Loucy (cell line): Measurements from ENCODE around the gene GALNT11.

Experiments used
- H2AFZ ChIP-seq: fragments of 200-600 bp; sonication (generic); 2 replicates; pipeline ENCODE4 v1.6.0; 2016; ENCODE audit warnings: antibody characterized with exemption, mild to moderate bottlenecking, low read length, moderate library complexity
- H3F3A ChIP-seq: fragments of 200-600 bp; 2 replicates; pipeline ENCODE4 v1.6.0; 2016; ENCODE audit warnings: antibody characterized with exemption, low read depth, mild to moderate bottlenecking
- H3K27me3 ChIP-seq: fragments of 200-600 bp; sonication (generic); 2 replicates; pipeline ENCODE4 v1.6.1; 2014; ENCODE audit warnings: low read length, mild to moderate bottlenecking; ENCODE audit not compliant: insufficient read depth, poor library complexity, severe bottlenecking
- H3K36me3 ChIP-seq: fragments of 200-600 bp; sonication (generic); 2 replicates; pipeline ENCODE4 v1.6.1; 2016; ENCODE audit warnings: low read length; ENCODE audit not compliant: insufficient read depth
- H3K4me1 ChIP-seq: fragments of 200-600 bp; sonication (generic); 2 replicates; pipeline ENCODE4 v1.5.1; 2014; ENCODE audit warnings: low read length, mild to moderate bottlenecking; ENCODE audit not compliant: insufficient read depth, poor library complexity, severe bottlenecking
- H3K4me2 ChIP-seq: fragments of 200-600 bp; sonication (generic); 2 replicates; pipeline ENCODE4 v1.6.0; 2014; ENCODE audit warnings: antibody characterized with exemption, low read length, low read depth, mild to moderate bottlenecking; ENCODE audit not compliant: poor library complexity, severe bottlenecking
- H3K4me3 ChIP-seq: fragments of 200-600 bp; sonication (generic); 2 replicates; pipeline ENCODE4 v1.5.1; 2014; ENCODE audit warnings: low read length, mild to moderate bottlenecking, mixed read lengths; ENCODE audit not compliant: poor library complexity, severe bottlenecking
- H3K79me2 ChIP-seq: fragments of 200-600 bp; sonication (generic); 2 replicates; pipeline ENCODE4 v1.6.1; 2014; ENCODE audit warnings: low read length; ENCODE audit not compliant: insufficient read depth
- H3K9ac ChIP-seq: fragments of 200-600 bp; sonication (generic); 2 replicates; pipeline ENCODE4 v1.6.0; 2014; ENCODE audit warnings: mild to moderate bottlenecking, low read depth, low read length, moderate library complexity; ENCODE audit not compliant: poor library complexity, severe bottlenecking
- H3K9me2 ChIP-seq: fragments of 200-600 bp; sonication (generic); replicated peaks from 2 replicates; pipeline ENCODE4 v1.6.1; 2016; ENCODE audit warnings: low read depth, low read length, mixed read lengths
- H3K9me3 ChIP-seq: fragments of 200-600 bp; sonication (generic); 2 replicates; pipeline ENCODE4 v1.6.1; 2014; ENCODE audit warnings: mild to moderate bottlenecking, antibody characterized with exemption, low read length, low read depth; ENCODE audit not compliant: insufficient read depth
- H4K20me1 ChIP-seq: fragments of 200-600 bp; sonication (generic); 2 replicates; pipeline ENCODE4 v1.6.0; 2014; ENCODE audit warnings: antibody characterized with exemption, low read length, mild to moderate bottlenecking; ENCODE audit not compliant: insufficient read depth, poor library complexity, severe bottlenecking
- CTCF ChIP-seq: fragments of 200-600 bp; sonication (generic); conservative IDR thresholded peaks from 2 replicates; pipeline ENCODE4 v1.5.1; 2014; ENCODE audit warnings: mild to moderate bottlenecking, antibody characterized with exemption, low read length
- EZH2phosphoT487 ChIP-seq: fragments of 200-600 bp; IDR thresholded peaks from 2 replicates; pipeline ENCODE4 v1.6.1; 2018; ENCODE audit warnings: antibody characterized with exemption, mild to moderate bottlenecking, moderate library complexity, borderline replicate concordance

Gene GALNT11

GRCh38 chr7:152106990-152107389, 81.5 kb downstream of the GALNT11 start:
- no peak overlapping the region for H2AFZ ChIP-seq
- no peaks in the 10 kb centered on the region for H3K4me1 ChIP-seq
- H3K9ac ChIP-seq, result no peak overlapping the region
- H3K36me3 ChIP-seq, result no peaks in the 10 kb centered on the region
- no peaks in the 10 kb centered on the region for H3K9me3 ChIP-seq
- H3K4me3 ChIP-seq, result no peak overlapping the region
- no peak overlapping the region for H3K4me2 ChIP-seq
- no peaks in the 10 kb centered on the region for H4K20me1 ChIP-seq
- H3F3A ChIP-seq, result no peaks in the 10 kb centered on the region
- no peaks in the 10 kb centered on the region for H3K79me2 ChIP-seq
- H3K9me2 ChIP-seq, result no peaks in the 10 kb centered on the region
- no peaks in the 10 kb centered on the region for H3K27me3 ChIP-seq
- TF ChIP-seq EZH2phosphoT487, result no peak
- TF ChIP-seq CTCF, result no peak

GRCh38 chr7:152107945-152108344, 82.5 kb downstream of the GALNT11 start:
- Histone ChIP-seq H3K4me3 (no peak overlapping the region), H3K4me2 (no peak overlapping the region), H3F3A (no peaks in the 10 kb centered on the region), H2AFZ (no peak overlapping the region), H3K79me2 (no peaks in the 10 kb centered on the region), H3K9me3 (no peaks in the 10 kb centered on the region), H3K27me3 (no peaks in the 10 kb centered on the region), H3K36me3 (no peaks in the 10 kb centered on the region), H3K9me2 (no peaks in the 10 kb centered on the region), H3K9ac (no peak overlapping the region), H4K20me1 (no peaks in the 10 kb centered on the region), H3K4me1 (no peaks in the 10 kb centered on the region)
- TF ChIP-seq EZH2phosphoT487 (no peak), CTCF (no peak)

- Histone ChIP-seq H3K9ac (no peak overlapping the region), H3F3A (no peaks in the 10 kb centered on the region), H3K79me2 (no peaks in the 10 kb centered on the region), H3K27me3 (no peaks in the 10 kb centered on the region), H3K36me3 (no peaks in the 10 kb centered on the region), H4K20me1 (no peaks in the 10 kb centered on the region), H3K4me1 (no peaks in the 10 kb centered on the region), H3K9me2 (no peaks in the 10 kb centered on the region), H3K9me3 (no peaks in the 10 kb centered on the region), H3K4me3 (no peak overlapping the region), H2AFZ (no peak overlapping the region), H3K4me2 (no peak overlapping the region)
- no peak for TF ChIP-seq CTCF
- no peak for TF ChIP-seq EZH2phosphoT487
Measured at GRCh38 chr7:152108359-152108758, 82.9 kb downstream of the GALNT11 start.
